SK-N-SH (cell line): ENCODE results near the gene MUSTN1. TPM values are rescaled to one million over a fixed set of nuclear protein-coding genes. Genes with fewer than 3 reads are reported as not detected.

ENCODE experiments used
- CTCF ChIA-PET: fragments of 300-600, 350-600 bp; formaldehyde crosslinking; extraction: SDS; loops from one replicate; lab custom pipeline; 2021; lab: Yijun Ruan, JAX
- POLR2A ChIA-PET: fragments of 350-600 bp; sonication (Branson Sonifier 250); formaldehyde crosslinking; extraction: SDS; loops from one replicate; lab custom pipeline; 2020; ENCODE audit warnings: antibody characterized with exemption, inconsistent platforms; lab: Yijun Ruan, JAX
- DNase-seq: peaks from one replicate; pipeline ENCODE4 v3.0.0; 2012
- H2AFZ ChIP-seq: fragments of 200-600 bp; sonication (generic); 2 replicates; pipeline ENCODE4 v1.8.1; 2016; ENCODE audit warnings: antibody characterized with exemption, mild to moderate bottlenecking, low read depth
- H3F3A ChIP-seq: fragments of 200-600 bp; sonication (generic); replicated peaks from 2 replicates; pipeline ENCODE3; 2016; ENCODE audit warnings: antibody characterized with exemption, mild to moderate bottlenecking; ENCODE audit not compliant: insufficient read depth
- H3K27ac ChIP-seq, 2 experiments: fragments of 200-500 bp in 1 of 2; fragments of 200-600 bp in 1 of 2; sonication (Bioruptor generic) in 1 of 2; sonication (generic), shearing (Covaris generic) in 1 of 2; 2 replicates each; pipeline versions ENCODE4 v1.5.1 to v1.6.1; 2014 to 2016; ENCODE audit warnings: low read depth in 2 of 2, inconsistent platforms in 1 of 2, low read length in 1 of 2, mild to moderate bottlenecking in 1 of 2, mixed read lengths in 1 of 2
- H3K27me3 ChIP-seq: fragments of 200-600 bp; sonication (generic), shearing (Covaris generic); 2 replicates; pipeline ENCODE4 v1.6.1; 2016; ENCODE audit warnings: mixed run types; ENCODE audit not compliant: insufficient read depth
- H3K36me3 ChIP-seq, 2 experiments: fragments of 200-500 bp in 1 of 2; fragments of 200-600 bp in 1 of 2; sonication (Bioruptor generic) in 1 of 2; sonication (generic) in 1 of 2; replicated peaks in 1 of 2; 2 replicates each; pipeline versions ENCODE3 to v1.5.1; 2014 to 2016; ENCODE audit warnings: low read length in 1 of 2, mild to moderate bottlenecking in 1 of 2; ENCODE audit not compliant: insufficient read depth in 2 of 2, control insufficient read depth in 1 of 2
- H3K4me1 ChIP-seq, 2 experiments: fragments of 200-500 bp in 1 of 2; fragments of 200-600 bp in 1 of 2; sonication (Bioruptor generic) in 1 of 2; sonication (generic), shearing (Covaris generic) in 1 of 2; 2 replicates each; pipeline versions ENCODE4 v1.5.1 to v1.6.1; 2014 to 2016; ENCODE audit warnings: low read depth in 1 of 2, low read length in 1 of 2, mixed run types in 1 of 2; ENCODE audit not compliant: insufficient read depth in 2 of 2, control insufficient read depth in 1 of 2
- H3K4me2 ChIP-seq: fragments of 200-600 bp; sonication (generic), shearing (Covaris generic); 2 replicates; pipeline ENCODE4 v1.6.1; 2017; ENCODE audit warnings: mixed run types
- H3K4me3 ChIP-seq, 2 experiments: fragments of 200-500 bp in 1 of 2; fragments of 200-600 bp in 1 of 2; sonication (Bioruptor generic) in 1 of 2; sonication (generic), shearing (Covaris generic) in 1 of 2; 2 replicates each; pipeline versions ENCODE4 v1.5.1 to v1.8.1; 2014 to 2016; ENCODE audit warnings: low read depth in 2 of 2, inconsistent platforms in 1 of 2, low read length in 1 of 2, mild to moderate bottlenecking in 1 of 2, mixed read lengths in 1 of 2, moderate library complexity in 1 of 2
- H3K79me2 ChIP-seq: fragments of 200-600 bp; sonication (generic); 2 replicates; pipeline ENCODE4 v1.8.1; 2017; ENCODE audit warnings: mild to moderate bottlenecking; ENCODE audit not compliant: insufficient read depth
- H3K9ac ChIP-seq: fragments of 200-600 bp; sonication (generic); 2 replicates; pipeline ENCODE4 v1.6.1; 2017; ENCODE audit warnings: mixed run types
- H3K9me2 ChIP-seq: fragments of 200-600 bp; sonication (generic); 2 replicates; pipeline ENCODE4 v1.6.1; 2017; ENCODE audit warnings: mixed run types
- H3K9me3 ChIP-seq: fragments of 200-600 bp; sonication (generic); 2 replicates; pipeline ENCODE4 v1.6.1; 2017; ENCODE audit warnings: mixed run types, mild to moderate bottlenecking, moderate library complexity
- H4K20me1 ChIP-seq: fragments of 200-600 bp; sonication (generic); 2 replicates; pipeline ENCODE4 v1.6.1; 2017; ENCODE audit warnings: mild to moderate bottlenecking, mixed run types; ENCODE audit not compliant: insufficient read depth
- CHD2 ChIP-seq: fragments of 150-350 bp; IDR thresholded peaks from 2 replicates; pipeline ENCODE4 v1.6.1; 2018; ENCODE audit warnings: low read length; ENCODE audit not compliant: partially characterized antibody
- CTCF ChIP-seq: fragments of 200-600 bp; sonication (generic); IDR thresholded peaks from 2 replicates; pipeline ENCODE4 v1.6.1; 2017; ENCODE audit warnings: antibody characterized with exemption, mild to moderate bottlenecking, moderate library complexity
- EP300 ChIP-seq, 2 experiments: IDR thresholded peaks; 2 replicates each; pipeline versions ENCODE4 v1.4.0 to v1.6.1; 2012; ENCODE audit warnings: borderline replicate concordance in 1 of 2, low read depth in 1 of 2, low read length in 1 of 2
- EZH2phosphoT487 ChIP-seq: fragments of 200-600 bp; sonication (generic); IDR thresholded peaks from 2 replicates; pipeline ENCODE4 v1.6.1; 2017; ENCODE audit warnings: low read depth, mixed run types, mild to moderate bottlenecking, antibody characterized with exemption, moderate library complexity, borderline replicate concordance
- FOSL2 ChIP-seq: IDR thresholded peaks from 2 replicates; pipeline ENCODE4 v1.4.0; 2012; ENCODE audit warnings: low read depth, mild to moderate bottlenecking, moderate library complexity, borderline replicate concordance
- FOXJ3 ChIP-seq: sonication (generic); formaldehyde crosslinking; IDR thresholded peaks from 2 replicates; pipeline ENCODE4 v1.5.1; 2020; ENCODE audit warnings: mild to moderate bottlenecking, missing genetic modification reagents
- FOXM1 ChIP-seq: IDR thresholded peaks from 2 replicates; pipeline ENCODE4 v1.4.0; 2012; ENCODE audit warnings: low read depth, mild to moderate bottlenecking
- GABPA ChIP-seq: IDR thresholded peaks from 2 replicates; pipeline ENCODE4 v1.4.0; 2012; ENCODE audit warnings: low read depth, mild to moderate bottlenecking
- GATA2 ChIP-seq: sonication (generic); formaldehyde crosslinking; IDR thresholded peaks from 2 replicates; pipeline ENCODE4 v1.5.0; 2020; ENCODE audit warnings: mild to moderate bottlenecking, missing genetic modification reagents
- IRF3 ChIP-seq: fragments of 150-350 bp; IDR thresholded peaks from 2 replicates; pipeline ENCODE4 v1.6.1; 2016; ENCODE audit warnings: mild to moderate bottlenecking, low read depth, low read length
- JUND ChIP-seq: IDR thresholded peaks from 2 replicates; pipeline ENCODE4 v1.4.0; 2012
- MAX ChIP-seq: IDR thresholded peaks from 2 replicates; pipeline ENCODE4 v1.4.0; 2012; ENCODE audit warnings: low read depth
- MXI1 ChIP-seq: IDR thresholded peaks from 2 replicates; pipeline ENCODE4 v1.6.1; 2012; ENCODE audit warnings: mild to moderate bottlenecking, low read depth, low read length, improper control_type of control experiment
- NFIC ChIP-seq: IDR thresholded peaks from 2 replicates; pipeline ENCODE4 v1.4.0; 2012; ENCODE audit warnings: borderline replicate concordance
- NRF1 ChIP-seq: IDR thresholded peaks from 2 replicates; pipeline ENCODE4 v1.6.1; 2012; ENCODE audit warnings: low read depth, mild to moderate bottlenecking, low read length
- PBX3 ChIP-seq: IDR thresholded peaks from 2 replicates; pipeline ENCODE4; 2012
- POLR2AphosphoS5 ChIP-seq: IDR thresholded peaks from 2 replicates; pipeline ENCODE4 v1.6.1; 2012; ENCODE audit warnings: low read depth, low read length
- RAD21 ChIP-seq: IDR thresholded peaks from 2 replicates; pipeline ENCODE4 v1.6.1; 2012; ENCODE audit warnings: mild to moderate bottlenecking, low read length
- RFX5 ChIP-seq: IDR thresholded peaks from 2 replicates; pipeline ENCODE4 v1.6.1; 2012; ENCODE audit warnings: mild to moderate bottlenecking, improper control_type of control experiment, low read length
- SMC3 ChIP-seq: IDR thresholded peaks from 2 replicates; pipeline ENCODE4 v1.6.1; 2012; ENCODE audit warnings: low read depth, low read length, improper control_type of control experiment
- TAF1 ChIP-seq: IDR thresholded peaks from 2 replicates; pipeline ENCODE4 v1.6.1; 2012; ENCODE audit warnings: low read depth, mild to moderate bottlenecking, low read length, moderate library complexity, borderline replicate concordance
- TCF12 ChIP-seq: IDR thresholded peaks from 2 replicates; pipeline ENCODE4 v1.4.0; 2012
- YY1 ChIP-seq: IDR thresholded peaks from 2 replicates; pipeline ENCODE4 v1.4.0; 2012; ENCODE audit warnings: low read depth, mild to moderate bottlenecking
- WGBS: methylation state at CpG from one replicate; pipeline ENCODE4 v1.1.6; 2017; ENCODE audit warnings: low lambda C conversion rate; 5-methylcytosine and 5-hydroxymethylcytosine counted together
- polyA plus RNA-seq, 3 experiments: library from polyadenylated mRNA; depleted of rRNA; stranded (reverse); fragments of >200 nt; gene quantifications; 2 replicates each; pipeline ENCODE4 v1.2.3, GENCODE V29; 2012

Gene MUSTN1
- polyA plus RNA-seq, 1 of the 3 experiments (the other 2 are of a cell fraction), result 0.54 TPM

- Histone ChIP-seq H3K4me1 (peaks cover under 1 to 8% of the 10 kb centered on the region in 2 experiments; a peak in 1 of 4 replicates), H3K4me3 (no peak overlapping the region), H3K4me2 (no peak overlapping the region), H2AFZ (no peak overlapping the region), H3F3A (no peaks in the 10 kb centered on the region), H3K9ac (no peak overlapping the region), H3K79me2 (no peaks in the 10 kb centered on the region), H3K27ac (no peak overlapping the region), H4K20me1 (0 out of 2 replicates have a peak, but pooled peaks cover 6% of the 10 kb centered on the region), H3K9me3 (no peaks in the 10 kb centered on the region), H3K36me3 (peaks cover 0 to 2% of the 10 kb centered on the region in 2 experiments), H3K27me3 (no peaks in the 10 kb centered on the region), H3K9me2 (no peaks in the 10 kb centered on the region)
- TF ChIP-seq MAX (no peak), FOSL2 (no peak), FOXJ3 (no peak), EZH2phosphoT487 (no peak), CTCF (no peak), SMC3 (no peak), YY1 (no peak), PBX3 (no peak), GABPA (no peak)
- CTCF ChIA-PET, result interaction anchor here (0.8 to 2.5 kb wide), 3 partner anchors 14 to 235 kb away, joined by 3 to 10 read pairs (median 4); no protein-coding TSS in a partner anchor
- DNase-seq, result no peak
- POLR2A ChIA-PET, result no interaction called here
- 85% methylated on average over 3 of the region's 5 CpGs for WGBS
Observed at GRCh38 chr3:52836471-52836845, 1.6 kb upstream of the MUSTN1 start.

GRCh38 chr3:52835766-52836470 is 1.1 kb upstream of the MUSTN1 start:
- CTCF ChIA-PET, result interaction anchor here (1.4 to 2.5 kb wide), 3 partner anchors 11 to 278 kb away, joined by 3 to 10 read pairs (median 5); no protein-coding TSS in a partner anchor
- H3K79me2 ChIP-seq, result no peaks in the 10 kb centered on the region
- H3K9me3 ChIP-seq, result no peaks in the 10 kb centered on the region
- no peak overlapping the region for H3K27ac ChIP-seq
- H3K9me2 ChIP-seq, result no peaks in the 10 kb centered on the region
- WGBS, result 84% methylated on average over 6 of the region's 8 CpGs
- H4K20me1 ChIP-seq, result 0 out of 2 replicates have a peak, but pooled peaks cover 6% of the 10 kb centered on the region
- no peaks in the 10 kb centered on the region for H3K27me3 ChIP-seq
- POLR2A ChIA-PET, result no interaction called here
- H3K4me2 ChIP-seq, result no peak overlapping the region
- H3K4me1 ChIP-seq, result peaks cover 4 to 12% of the 10 kb centered on the region in 2 experiments; a peak in 1 of 4 replicates
- peaks cover 0 to 2% of the 10 kb centered on the region in 2 experiments for H3K36me3 ChIP-seq
- H2AFZ ChIP-seq, result no peak overlapping the region
- no peak overlapping the region for H3K9ac ChIP-seq
- H3F3A ChIP-seq, result no peaks in the 10 kb centered on the region
- no peak overlapping the region for H3K4me3 ChIP-seq
- DNase-seq, result no peak
- TF ChIP-seq RFX5 (no peak), MXI1 (no peak), CHD2 (no peak), FOXM1 (no peak), TCF12 (no peak), RAD21 (no peak), NFIC (no peak), IRF3 (no peak), NRF1 (no peak), POLR2AphosphoS5 (no peak), SMC3 (no peak), EP300 (IDR thresholded peaks at IDR 0.05; ENCODE audit: borderline replicate concordance in 1 of 2, low read depth in 1 of 2, low read length in 1 of 2) (no peak), GATA2 (no peak), GABPA (no peak), JUND (no peak), TAF1 (no peak)
